NCI-H1694 (cell line): Measurements from ENCODE around the gene ALDH4A1.
"Not testable (repeated sequence)": the region's sequence is repeated elsewhere in the genome, so short reads cannot be mapped to it uniquely, and the experiment has no call there.

Experiments used
- DNase-seq: peaks from one replicate; lab custom pipeline; 2025; lab: John Stamatoyannopoulos, UW

Gene ALDH4A1

GRCh38 chr1:18877282-18877681 lies 25.1 kb downstream of the ALDH4A1 start:
- DNase-seq, result no peak

GRCh38 chr1:18876210-18876609 lies 26.1 kb downstream of the ALDH4A1 start:
- no peak for DNase-seq

GRCh38 chr1:18875796-18876128 lies 26.6 kb downstream of the ALDH4A1 start:
- DNase-seq, result no peak

GRCh38 chr1:18875107-18875795 lies 27.1 kb downstream of the ALDH4A1 start:
- DNase-seq, result peak; percentile 64

GRCh38 chr1:18874600-18874999 lies 27.8 kb downstream of the ALDH4A1 start:
- DNase-seq, result no peak

GRCh38 chr1:18874036-18874435 lies 28.3 kb downstream of the ALDH4A1 start:
- no peak for DNase-seq

- no peak for DNase-seq
These were observed 30.2 kb downstream of the ALDH4A1 start for GRCh38 chr1:18872071-18872611.

- no peak for DNase-seq
These were observed 30.8 kb downstream of the ALDH4A1 start for GRCh38 chr1:18871401-18872070.

- DNase-seq, result no peak
These were observed 31.4 kb downstream of the ALDH4A1 start for GRCh38 chr1:18870957-18871356.

GRCh38 chr1:18870595-18870865 lies 31.8 kb downstream of the ALDH4A1 start:
- DNase-seq, result not testable (repeated sequence)

- DNase-seq, result no peak
These were observed 32.3 kb downstream of the ALDH4A1 start for GRCh38 chr1:18869847-18870594.

GRCh38 chr1:18868801-18869424 lies 33.4 kb downstream of the ALDH4A1 start:
- no peak for DNase-seq

GRCh38 chr1:18868354-18868753 lies 34.0 kb downstream of the ALDH4A1 start:
- no peak for DNase-seq

GRCh38 chr1:18866846-18867245 lies 35.5 kb downstream of the ALDH4A1 start:
- DNase-seq, result no peak

GRCh38 chr1:18866314-18866713 lies 36.0 kb downstream of the ALDH4A1 start:
- no peak for DNase-seq

- DNase-seq, result no peak
These were observed 37.2 kb downstream of the ALDH4A1 start for GRCh38 chr1:18865176-18865575.

GRCh38 chr1:18861590-18861989 lies 40.8 kb downstream of the ALDH4A1 start:
- no peak for DNase-seq

- DNase-seq, result no peak
These were observed 41.3 kb downstream of the ALDH4A1 start for GRCh38 chr1:18861082-18861481.

- no peak for DNase-seq
These were observed 42.8 kb downstream of the ALDH4A1 start, which contains the start of gene TAS1R2 for GRCh38 chr1:18859560-18859959. Gene TAS1R2 (minus strand): TSS chr1:18859660. CDS start chr1:18859660, 0 bp downstream.

- no peak for DNase-seq
These were observed 44.2 kb downstream of the ALDH4A1 start for GRCh38 chr1:18858070-18858688.

- no peak for DNase-seq
These were observed 45.9 kb downstream of the ALDH4A1 start for GRCh38 chr1:18856435-18856834.

- no peak for DNase-seq
These were observed 46.8 kb downstream of the ALDH4A1 start for GRCh38 chr1:18855573-18855972.
